Trophoblast cell (in vitro differentiated cells and primary cell): Measurements from ENCODE around the gene IFITM5.
"Not testable (repeated sequence)": the region's sequence is repeated elsewhere in the genome, so short reads cannot be mapped to it uniquely, and the experiment has no call there.

ENCODE experiments used
- DNase-seq, 2 donors: peaks; one replicate each; pipeline ENCODE4 v3.0.0-alpha.2; 2016
- H2AFZ ChIP-seq: 2 replicates; pipeline ENCODE4 v1.6.1; 2013; ENCODE audit warnings: low read length, moderate library complexity, mild to moderate bottlenecking; ENCODE audit not compliant: insufficient read depth, poor library complexity
- H2AK5ac ChIP-seq: 2 replicates; pipeline ENCODE4 v1.6.1; 2013; ENCODE audit warnings: mild to moderate bottlenecking, low read length
- H2BK120ac ChIP-seq: 2 replicates; pipeline ENCODE4 v1.6.1; 2013; ENCODE audit warnings: low read length, mild to moderate bottlenecking, moderate library complexity; ENCODE audit not compliant: insufficient read depth, poor library complexity
- H2BK12ac ChIP-seq: 2 replicates; pipeline ENCODE4 v1.6.1; 2013; ENCODE audit warnings: mild to moderate bottlenecking, low read length, moderate library complexity
- H2BK5ac ChIP-seq: 2 replicates; pipeline ENCODE4 v1.6.1; 2013; ENCODE audit warnings: low read length, low read depth, moderate library complexity, mild to moderate bottlenecking; ENCODE audit not compliant: poor library complexity
- H3K14ac ChIP-seq: 2 replicates; pipeline ENCODE4 v1.6.1; 2013; ENCODE audit warnings: mild to moderate bottlenecking, low read length
- H3K18ac ChIP-seq: 2 replicates; pipeline ENCODE4 v1.6.1; 2013; ENCODE audit warnings: mild to moderate bottlenecking, low read length
- H3K23ac ChIP-seq: 2 replicates; pipeline ENCODE4 v1.6.1; 2013; ENCODE audit warnings: low read length
- H3K27ac ChIP-seq: 2 replicates; pipeline ENCODE4 v1.5.1; 2013; ENCODE audit warnings: low read depth, mild to moderate bottlenecking, inconsistent platforms, low read length, moderate library complexity
- H3K27me3 ChIP-seq: 2 replicates; pipeline ENCODE4 v1.6.1; 2013; ENCODE audit warnings: inconsistent platforms, mild to moderate bottlenecking, low read length, moderate library complexity; ENCODE audit not compliant: insufficient read depth
- H3K36me3 ChIP-seq, 2 experiments: 1 replicate in 1 of 2; 2 replicates in 1 of 2; pipeline ENCODE4 v1.6.1; 2013; ENCODE audit warnings: low read length in 2 of 2, mild to moderate bottlenecking in 2 of 2, moderate library complexity in 1 of 2; ENCODE audit not compliant: insufficient read depth in 2 of 2, control insufficient read depth in 1 of 2
- H3K4ac ChIP-seq: 2 replicates; pipeline ENCODE4 v1.6.1; 2013; ENCODE audit warnings: low read depth, mild to moderate bottlenecking, low read length, moderate library complexity
- H3K4me1 ChIP-seq, 2 experiments: 1 replicate in 1 of 2; 2 replicates in 1 of 2; pipeline ENCODE4 v1.6.1; 2013; ENCODE audit warnings: low read length in 2 of 2, mild to moderate bottlenecking in 2 of 2, moderate library complexity in 1 of 2; ENCODE audit not compliant: insufficient read depth in 2 of 2, control insufficient read depth in 1 of 2
- H3K4me2 ChIP-seq: 2 replicates; pipeline ENCODE4 v1.6.1; 2013; ENCODE audit warnings: inconsistent platforms, mild to moderate bottlenecking, low read length, moderate library complexity
- H3K4me3 ChIP-seq: 2 replicates; pipeline ENCODE4 v1.5.1; 2013; ENCODE audit warnings: mild to moderate bottlenecking, low read depth, low read length, inconsistent platforms
- H3K79me1 ChIP-seq: one replicate; pipeline ENCODE4 v1.6.1; 2013; ENCODE audit warnings: low read length
- H3K79me2 ChIP-seq: 2 replicates; pipeline ENCODE4 v1.6.1; 2013; ENCODE audit warnings: low read length, mild to moderate bottlenecking; ENCODE audit not compliant: control insufficient read depth, insufficient read depth, poor library complexity
- H3K9ac ChIP-seq: 2 replicates; pipeline ENCODE4 v1.6.1; 2013; ENCODE audit warnings: mild to moderate bottlenecking, low read length
- H3K9me3 ChIP-seq: 2 replicates; pipeline ENCODE4 v1.6.1; 2013; ENCODE audit warnings: low read depth, mild to moderate bottlenecking, control low read depth, inconsistent platforms, low read length; ENCODE audit not compliant: insufficient read depth
- H4K12ac ChIP-seq: 2 replicates; pipeline ENCODE4 v1.6.1; 2013; ENCODE audit warnings: low read depth, mild to moderate bottlenecking, low read length, moderate library complexity
- H4K8ac ChIP-seq: 2 replicates; pipeline ENCODE4 v1.6.1; 2013; ENCODE audit warnings: low read depth, mild to moderate bottlenecking, low read length, moderate library complexity
- H4K91ac ChIP-seq: one replicate; pipeline ENCODE4 v1.6.1; 2013; ENCODE audit warnings: low read depth, mild to moderate bottlenecking, low read length, moderate library complexity
- WGBS: extraction: QIAGEN DNeasy Blood & Tissue Kit; methylation state at CpG from one replicate; pipeline ENCODE4 v1.1.7; 2013; ENCODE audit warnings: missing lambda C conversion rate; ENCODE audit not compliant: insufficient read length, insufficient coverage; ENCODE audit errors: extremely low coverage; 5-methylcytosine and 5-hydroxymethylcytosine counted together

Gene IFITM5

GRCh38 chr11:326592-326841 lies 27.2 kb upstream of the IFITM5 start:
- WGBS: no CpG with 5 or more reads among the region's 6 CpGs
- no peak overlapping the region for H2AK5ac ChIP-seq

GRCh38 chr11:325796-326591 lies 26.7 kb upstream of the IFITM5 start:
- Histone ChIP-seq H4K12ac (no peak overlapping the region), H3K9me3 (peaks cover 2% of the 10 kb centered on the region), H3K18ac (no peak overlapping the region), H3K9ac (no peak overlapping the region), H3K14ac (peak overlapping the region; percentile 8), H3K79me1 (peaks cover 1% of the 10 kb centered on the region), H4K8ac (no peak overlapping the region), H4K91ac (no peak overlapping the region), H2BK12ac (no peak overlapping the region), H3K4me1 (peaks cover 1 to 2% of the 10 kb centered on the region in 2 experiments), H3K27ac (no peak overlapping the region), H2AK5ac (no peak overlapping the region), H3K79me2 (no peaks in the 10 kb centered on the region), H3K4ac (no peak overlapping the region), H3K23ac (no peak overlapping the region), H2AFZ (no peak overlapping the region), H3K27me3 (no peaks in the 10 kb centered on the region), H3K36me3 (no peaks in the 10 kb centered on the region), H3K4me2 (no peak overlapping the region), H2BK5ac (no peak overlapping the region), H3K4me3 (no peak overlapping the region), H2BK120ac (no peak overlapping the region)
- DNase-seq: no peak
- WGBS: no CpG with 5 or more reads among the region's 30 CpGs

More at GRCh38 chr11:326592-326841, 27.2 kb upstream of the IFITM5 start:
- Histone ChIP-seq H3K9ac (no peak overlapping the region), H2BK5ac (no peak overlapping the region), H2BK12ac (no peak overlapping the region), H4K91ac (no peak overlapping the region), H3K23ac (no peak overlapping the region), H3K36me3 (no peaks in the 10 kb centered on the region), H3K4me1 (no peaks in the 10 kb centered on the region), H3K4me2 (no peak overlapping the region), H2BK120ac (no peak overlapping the region), H2AFZ (no peak overlapping the region), H3K4ac (no peak overlapping the region), H3K4me3 (no peak overlapping the region), H3K79me2 (no peaks in the 10 kb centered on the region), H3K27me3 (no peaks in the 10 kb centered on the region), H3K14ac (no peak overlapping the region), H4K8ac (no peak overlapping the region), H4K12ac (no peak overlapping the region), H3K9me3 (peaks cover 3% of the 10 kb centered on the region), H3K27ac (no peak overlapping the region), H3K18ac (no peak overlapping the region), H3K79me1 (no peaks in the 10 kb centered on the region)
- DNase-seq: no peak

- H3K9ac ChIP-seq, H4K8ac ChIP-seq, H3K27me3 ChIP-seq, DNase-seq, H3K27ac ChIP-seq, H4K91ac ChIP-seq, H4K12ac ChIP-seq, H3K79me2 ChIP-seq, H3K4me1 ChIP-seq, H2BK120ac ChIP-seq, H2BK12ac ChIP-seq, H3K36me3 ChIP-seq, H3K79me1 ChIP-seq, H3K23ac ChIP-seq, H2AK5ac ChIP-seq, H3K4me2 ChIP-seq, H3K4ac ChIP-seq, H3K9me3 ChIP-seq, H2BK5ac ChIP-seq, H3K4me3 ChIP-seq, H3K18ac ChIP-seq, H2AFZ ChIP-seq, H3K14ac ChIP-seq: not testable (repeated sequence)
- WGBS: no CpG with 5 or more reads among the region's 34 CpGs
These were observed 25.5 kb upstream of the IFITM5 start for GRCh38 chr11:324593-325517.

- H3K4ac ChIP-seq: no peak overlapping the region
- H4K12ac ChIP-seq: no peak overlapping the region
- no peak overlapping the region for H3K18ac ChIP-seq
- H4K91ac ChIP-seq: no peak overlapping the region
- no peak overlapping the region for H3K4me2 ChIP-seq
- no peak overlapping the region for H2BK120ac ChIP-seq
- H3K9ac ChIP-seq: no peak overlapping the region
- no peak overlapping the region for H3K14ac ChIP-seq
- H3K36me3 ChIP-seq: no peaks in the 10 kb centered on the region
- WGBS: no CpG with 5 or more reads among the region's 11 CpGs
- H2AFZ ChIP-seq: no peak overlapping the region
- no peak overlapping the region for H2AK5ac ChIP-seq
- H3K9me3 ChIP-seq: no peaks in the 10 kb centered on the region
- no peak overlapping the region for H2BK5ac ChIP-seq
- H3K27ac ChIP-seq: no peak overlapping the region
- H3K27me3 ChIP-seq: no peaks in the 10 kb centered on the region
- no peak overlapping the region for H3K23ac ChIP-seq
- no peak overlapping the region for H4K8ac ChIP-seq
- peaks cover 7% of the 10 kb centered on the region for H3K79me1 ChIP-seq
- H3K4me1 ChIP-seq: peaks cover 10% of the 10 kb centered on the region in 2 experiments
- peak overlapping the region; percentile 30 for H2BK12ac ChIP-seq
- no peak overlapping the region for H3K4me3 ChIP-seq
- no peak for DNase-seq
- peaks cover 3% of the 10 kb centered on the region for H3K79me2 ChIP-seq
These were observed 24.8 kb upstream of the IFITM5 start for GRCh38 chr11:324156-324555.
